T-helper 1 cell (primary cell): Measurements from ENCODE around the gene NRG4.
"Not testable (repeated sequence)": the region's sequence is repeated elsewhere in the genome, so short reads cannot be mapped to it uniquely, and the experiment has no call there.

Experiments
- DNase-seq, 5 donors: peaks; one replicate each; pipeline ENCODE4 v3.0.0-alpha.2; 2012 to 2020

NRG4 gene

DNA sequence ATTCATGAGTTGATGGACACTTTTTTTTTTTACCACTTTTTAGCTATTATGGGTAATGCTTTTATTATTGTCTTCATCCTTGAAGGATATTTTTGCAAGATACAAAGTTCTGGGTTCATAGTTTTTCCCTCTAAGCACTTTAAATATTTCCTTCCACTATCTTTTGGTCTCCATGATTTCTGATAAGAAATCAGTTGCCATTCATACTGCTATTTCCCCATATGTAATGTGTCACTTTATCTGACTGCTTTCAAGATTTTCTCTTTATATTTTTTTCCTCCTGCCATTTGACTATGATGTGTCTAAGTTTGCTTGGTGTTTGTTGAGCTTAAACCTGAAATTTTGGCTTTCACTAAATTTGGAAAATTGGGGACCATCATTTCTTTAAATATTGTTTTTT is 19.3 kb downstream of the NRG4 start:
- no peak for DNase-seq

DNA sequence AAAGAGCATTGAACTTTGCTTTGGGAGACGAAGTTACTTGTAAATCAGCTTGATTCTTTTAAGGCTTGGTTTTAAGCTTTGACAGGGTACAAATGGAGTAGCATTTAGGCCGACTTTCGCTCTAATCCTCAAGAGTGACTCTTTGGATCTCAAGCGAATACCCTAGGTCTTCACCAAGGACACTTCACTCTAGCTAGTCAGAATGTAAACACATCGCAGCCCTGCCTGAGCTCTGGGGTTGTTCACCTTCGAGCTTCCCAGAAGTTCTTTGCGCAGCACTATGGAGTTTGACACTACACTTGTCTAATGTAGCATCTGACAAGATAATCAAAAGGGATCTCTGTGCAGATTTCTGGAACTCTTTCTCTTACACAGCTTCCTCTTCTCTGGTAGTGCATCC is 22.3 kb downstream of the NRG4 start:
- DNase-seq = no peak

DNA sequence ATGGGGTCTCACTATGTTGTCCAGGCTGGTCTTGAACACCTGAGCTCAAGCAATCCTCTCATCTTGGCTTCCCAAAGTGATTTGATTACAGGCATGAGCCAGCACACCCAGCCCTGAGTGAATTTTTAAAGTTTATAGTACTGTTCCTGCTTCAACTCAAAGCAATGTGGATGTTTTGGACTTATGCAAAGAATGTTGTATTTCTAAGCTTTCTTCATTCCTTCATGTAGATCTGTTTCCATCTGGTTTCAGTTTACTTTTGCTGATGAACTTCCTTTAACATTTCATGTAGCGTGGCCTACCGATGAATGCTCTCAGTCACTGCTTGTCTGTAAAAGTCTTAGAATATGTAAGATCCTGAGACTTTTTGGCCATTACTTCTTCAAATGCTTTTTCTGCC is 23.2 kb downstream of the NRG4 start:
- DNase-seq = no peak

DNA sequence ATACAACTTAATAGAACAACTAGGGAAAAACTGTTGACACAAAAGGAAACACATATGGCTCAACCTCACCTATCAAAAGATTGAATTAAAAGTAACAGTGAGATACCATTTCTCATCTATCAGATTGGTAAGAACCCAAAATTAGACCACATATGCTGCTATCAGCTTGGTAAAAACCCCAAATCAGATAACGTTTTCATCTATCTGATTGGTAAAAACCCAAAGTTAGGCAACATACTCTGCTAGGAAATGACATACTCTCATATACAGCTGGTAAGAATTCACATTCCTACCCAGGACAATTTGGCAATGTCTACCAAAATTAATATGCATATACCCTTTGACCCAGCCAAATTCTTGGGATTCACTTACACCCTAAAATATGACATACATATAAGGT is 26.3 kb downstream of the NRG4 start:
- no peak for DNase-seq

DNA sequence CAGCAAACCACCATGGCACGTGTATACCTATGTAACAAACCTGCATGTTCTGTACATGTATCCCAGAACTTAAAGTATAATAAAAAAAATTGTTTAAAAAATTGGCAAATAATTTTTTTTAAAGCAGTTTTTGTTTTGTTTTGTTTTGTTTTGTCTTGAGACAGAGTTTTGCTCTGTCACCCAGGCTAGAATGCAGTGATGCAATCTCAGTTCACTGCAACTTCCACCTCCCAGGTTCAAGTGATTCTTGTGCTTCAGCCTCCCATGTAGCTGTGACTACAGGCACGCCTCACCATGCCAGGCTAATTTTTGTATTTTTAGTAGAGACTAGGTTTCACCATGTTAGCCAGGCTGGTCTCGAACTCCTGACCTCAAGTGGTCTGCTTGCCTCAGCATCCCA is 27.5 kb downstream of the NRG4 start:
- DNase-seq = not testable (repeated sequence)

DNA sequence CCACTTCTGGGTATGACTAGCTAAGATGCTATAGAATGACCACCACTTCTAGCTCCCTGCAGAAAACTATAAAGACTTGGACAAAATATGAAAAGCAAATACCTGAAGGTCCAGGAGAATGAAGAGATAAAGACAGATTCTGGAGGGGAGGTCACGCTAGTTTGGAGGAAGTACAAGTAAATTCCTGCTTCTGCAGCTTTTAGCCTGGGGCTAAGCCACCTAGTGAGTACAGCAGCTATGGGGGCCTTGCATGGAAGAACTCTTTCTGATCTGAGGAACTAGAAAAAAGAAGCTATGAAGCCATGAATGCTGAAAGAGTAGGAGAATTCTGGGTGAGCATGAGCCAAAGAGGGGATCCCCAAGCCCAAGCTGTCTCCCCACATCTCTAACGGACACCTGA is 29.8 kb downstream of the NRG4 start:
- DNase-seq = no peak

DNA sequence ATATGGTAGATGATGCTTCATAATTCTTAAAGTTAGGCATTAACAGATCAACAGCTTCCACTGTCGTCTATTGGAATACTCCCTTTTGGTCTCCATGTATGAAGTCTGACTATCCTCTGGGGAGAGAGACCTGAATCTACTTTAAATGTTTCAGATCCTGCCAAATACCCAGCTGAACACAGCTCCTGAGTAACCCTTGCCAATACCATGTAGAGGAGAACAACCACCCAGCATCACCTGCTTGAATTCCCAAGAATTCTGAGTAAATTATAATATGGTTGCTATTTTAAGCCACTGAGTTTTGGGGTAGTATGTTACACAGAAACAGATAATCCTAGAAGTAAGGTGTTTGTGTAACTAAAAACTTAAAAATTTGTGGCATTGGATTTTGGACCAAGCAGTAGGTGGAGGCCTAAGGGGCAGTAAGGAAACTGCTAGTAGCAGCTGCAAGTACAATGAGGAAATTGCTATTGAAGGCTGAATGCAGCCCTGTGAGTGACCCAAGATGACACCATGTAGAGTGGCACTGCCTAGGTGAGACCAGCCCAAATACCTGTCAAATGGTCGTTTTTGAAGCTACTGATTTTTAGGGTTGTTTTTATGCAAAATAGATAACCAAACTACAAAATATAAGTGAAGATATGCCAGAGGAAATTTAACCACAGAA is 30.9 kb downstream of the NRG4 start:
- no peak for DNase-seq

DNA sequence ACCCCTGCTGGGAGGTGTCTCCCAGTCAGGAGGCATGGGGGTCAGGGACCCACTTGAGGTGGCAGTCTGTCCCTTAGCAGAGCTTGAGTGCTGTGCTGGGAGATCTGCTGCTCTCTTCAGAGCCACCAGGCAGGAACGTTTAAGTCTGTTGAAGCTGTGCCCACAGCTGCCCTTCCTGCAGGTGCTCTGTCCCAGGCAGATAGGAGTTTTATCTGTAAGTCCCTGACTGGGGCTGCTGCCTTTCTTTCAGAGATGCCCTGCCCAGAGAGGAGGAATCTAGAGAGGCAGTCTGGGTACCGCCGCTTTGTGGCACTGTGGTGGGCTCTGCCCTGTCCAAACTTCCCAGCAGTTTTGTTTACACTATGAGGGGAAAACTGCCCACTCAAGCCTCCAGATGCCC is 35.5 kb downstream of the NRG4 start:
- DNase-seq = not testable (repeated sequence)

DNA sequence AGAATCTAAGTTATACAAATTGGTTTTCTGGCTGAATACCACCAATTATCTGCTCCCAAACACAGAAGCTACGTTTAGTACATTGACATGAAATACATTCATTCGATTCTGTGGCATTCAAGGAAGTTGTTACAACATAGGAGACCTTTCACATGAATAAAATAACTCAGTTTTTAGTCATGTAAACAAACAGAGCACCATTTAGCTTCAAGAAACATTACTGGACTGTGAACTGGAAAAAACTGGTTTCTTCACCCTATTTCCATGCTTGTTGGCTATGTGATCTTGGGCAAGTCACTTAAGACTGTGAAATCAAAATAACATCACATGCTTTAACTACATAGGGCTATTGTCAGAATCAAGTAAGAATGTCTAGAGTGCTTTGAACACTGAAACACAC is 46.2 kb downstream of the NRG4 start:
- no peak for DNase-seq

DNA sequence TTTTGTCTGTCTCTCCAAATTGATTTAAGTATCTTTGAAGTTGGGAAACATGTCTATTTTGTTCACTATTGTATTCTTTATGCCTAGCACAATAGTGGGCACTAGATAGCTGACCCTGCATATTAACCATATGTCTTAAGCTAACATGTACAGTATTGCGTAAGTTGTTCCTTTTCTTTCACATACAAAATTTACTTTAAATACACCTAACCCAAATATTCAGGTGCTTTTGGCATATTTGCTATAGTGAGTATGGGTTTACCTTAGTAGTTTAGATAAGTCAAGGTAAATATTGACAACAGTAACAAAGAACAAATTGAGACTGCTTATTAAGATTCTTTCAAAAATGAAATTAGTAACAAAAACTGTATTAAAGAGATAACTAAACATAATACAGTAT is 50.9 kb downstream of the NRG4 start:
- no peak for DNase-seq

DNA sequence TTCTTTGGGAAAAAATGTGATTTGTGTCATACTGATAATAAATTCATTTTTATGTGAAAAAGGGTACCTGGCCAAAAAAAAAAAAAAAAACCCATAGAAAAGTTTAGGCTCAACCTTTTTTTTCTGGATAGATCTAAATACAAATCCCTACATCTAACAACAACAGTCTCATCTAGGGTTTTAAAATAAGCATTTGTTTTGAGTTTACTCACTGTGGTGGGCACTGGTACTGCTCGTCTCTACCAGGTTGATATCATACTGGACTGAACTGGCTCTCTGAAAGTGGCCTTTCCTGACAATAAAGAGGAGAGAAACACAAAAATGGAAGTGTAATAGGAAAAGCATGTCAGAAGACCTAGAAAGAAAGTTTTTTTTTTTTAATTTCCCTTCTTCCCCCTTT is 56.5 kb downstream of the NRG4 start:
- no peak for DNase-seq

DNA sequence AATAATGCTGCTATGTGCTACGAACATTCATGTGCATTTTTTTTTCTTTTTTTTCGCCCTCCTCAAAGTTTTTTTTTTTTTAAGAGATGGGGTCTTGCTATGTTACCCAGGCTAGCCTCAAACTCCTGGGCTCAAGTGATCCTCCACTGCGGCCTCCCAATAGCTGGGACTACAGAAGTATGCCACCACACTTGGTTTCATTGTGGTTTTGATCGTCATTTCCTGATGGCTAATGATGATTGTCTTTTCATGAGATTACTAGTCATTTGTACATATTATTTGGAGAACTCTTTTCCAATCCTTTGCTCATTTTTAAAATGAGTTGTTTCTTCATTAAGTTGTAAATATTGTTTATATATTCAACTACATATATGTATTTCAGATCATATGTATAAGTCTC is 59.7 kb downstream of the NRG4 start:
- peak in 1 of 5 donors; percentile 8 for DNase-seq

DNA sequence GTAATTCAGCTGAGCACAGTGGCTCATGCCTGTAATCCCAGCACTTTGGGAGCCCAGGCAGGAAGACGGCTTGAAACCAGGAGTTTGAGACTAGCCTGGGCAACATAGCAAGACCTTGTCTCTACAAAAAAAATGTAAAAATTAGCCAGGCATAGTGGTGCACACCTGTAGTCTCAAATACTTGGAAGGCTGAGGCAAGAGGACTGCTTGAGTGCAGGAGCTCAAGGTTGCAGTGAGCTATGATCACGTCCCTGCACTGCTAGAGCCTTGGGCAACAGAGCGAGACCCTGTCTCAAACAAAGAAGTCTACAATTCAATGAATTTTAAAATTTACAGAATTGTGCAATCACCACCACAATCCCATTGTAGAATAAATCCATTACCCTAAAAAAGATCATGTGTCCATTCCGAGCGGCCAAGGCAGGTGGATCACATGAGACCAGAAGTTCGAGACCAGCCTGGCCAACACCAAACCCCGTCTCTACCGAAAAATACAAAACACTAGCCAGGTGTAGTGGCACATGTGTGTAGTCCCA is 63.4 kb downstream of the NRG4 start:
- DNase-seq = no peak

DNA sequence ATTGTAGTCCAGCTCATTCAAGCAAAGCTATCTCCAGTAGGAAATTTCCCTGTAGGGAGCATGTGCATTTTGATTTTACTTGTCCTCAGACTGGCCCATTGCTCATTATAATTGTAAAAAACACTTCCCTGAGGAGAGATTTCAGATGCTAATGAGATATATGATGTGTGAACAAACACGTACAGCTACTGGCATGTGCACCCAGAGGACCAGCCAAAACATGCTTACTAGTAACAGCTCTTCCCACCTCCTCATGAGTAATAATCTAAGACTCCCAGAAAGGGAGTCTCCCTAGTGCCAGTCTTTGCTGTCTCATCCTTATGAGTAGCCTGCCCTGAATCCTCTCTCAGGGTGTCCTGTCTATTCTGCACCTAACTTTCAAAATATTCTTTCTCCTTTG is 65.1 kb downstream of the NRG4 start:
- DNase-seq = no peak

DNA sequence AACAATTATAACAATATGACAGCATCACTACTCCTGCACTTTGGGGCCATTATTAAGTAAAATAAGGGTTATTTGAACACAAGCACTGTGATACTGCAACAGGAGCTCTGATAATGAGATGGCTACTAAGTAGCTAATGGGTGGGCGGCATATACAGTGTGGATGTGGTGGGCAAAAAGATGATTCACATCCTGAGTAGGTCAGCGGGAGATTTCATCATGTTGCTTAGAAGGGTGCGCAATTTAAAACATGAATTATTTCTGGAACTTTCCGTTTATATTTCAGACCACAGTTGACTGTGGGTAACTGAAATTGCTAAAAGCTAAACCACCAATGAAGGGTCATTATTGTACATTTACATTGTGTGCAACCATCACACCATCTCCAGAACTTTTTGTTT is 66.3 kb downstream of the NRG4 start:
- no peak for DNase-seq

DNA sequence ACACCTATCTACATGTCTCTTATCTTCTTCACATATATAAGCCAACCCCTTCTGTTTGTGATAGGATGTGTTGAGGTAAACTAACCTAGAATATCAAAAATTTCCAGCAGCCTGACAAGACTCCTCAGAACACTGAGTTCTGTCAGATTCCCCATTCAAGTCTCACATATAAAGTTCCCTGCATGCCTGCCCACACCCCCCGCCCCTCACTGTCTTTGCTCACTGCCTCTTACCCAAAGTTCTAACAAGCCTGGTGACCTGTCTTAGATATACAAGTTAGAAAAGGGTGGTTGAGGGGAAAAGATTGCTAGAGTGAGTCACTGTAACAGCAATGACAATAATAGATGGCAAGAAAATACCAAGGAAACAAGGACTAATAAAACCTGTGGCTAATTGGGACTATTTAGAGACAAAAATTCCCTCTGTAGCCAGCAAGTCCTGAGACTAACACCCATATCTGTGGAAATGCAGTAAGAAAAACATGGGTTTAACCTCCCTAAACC is 68.5 kb downstream of the NRG4 start:
- DNase-seq = no peak

DNA sequence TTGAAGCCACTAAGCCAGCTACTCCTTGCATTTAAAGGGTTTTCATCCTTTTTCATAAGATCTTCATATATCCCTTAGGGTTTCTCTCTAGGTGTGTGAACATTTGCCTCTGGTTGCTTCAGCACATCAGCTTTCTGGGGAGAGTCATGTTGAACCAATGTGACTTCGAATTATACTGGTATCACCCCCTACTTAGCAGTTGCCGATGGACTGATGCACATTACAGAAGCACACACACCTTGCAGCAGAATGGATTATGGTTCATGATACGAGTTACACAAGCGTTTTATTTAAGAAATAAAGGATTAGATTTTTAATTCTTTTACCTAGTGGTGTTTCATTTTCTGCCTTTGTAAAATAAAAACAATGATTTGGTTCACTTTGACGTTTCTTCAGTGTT is 69.0 kb downstream of the NRG4 start:
- no peak for DNase-seq

DNA sequence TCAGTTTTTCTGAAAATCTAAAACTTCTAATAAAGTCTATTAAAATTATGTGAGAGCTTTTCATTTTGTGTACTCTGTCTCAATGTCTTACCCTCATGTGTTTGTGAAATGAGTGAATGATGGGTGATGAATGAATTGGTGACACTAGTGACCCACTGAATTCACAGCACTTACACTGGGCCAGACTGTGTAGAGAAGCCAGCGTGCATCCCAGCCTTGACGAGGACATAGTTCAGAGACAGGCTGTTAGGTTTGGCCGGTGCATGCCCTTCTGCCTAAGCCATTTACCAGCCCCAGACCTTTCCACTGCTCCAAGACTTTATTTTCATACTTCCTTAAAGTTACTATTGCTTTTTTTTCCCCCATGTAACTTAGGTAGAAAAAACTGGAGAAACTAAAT is 69.8 kb downstream of the NRG4 start:
- DNase-seq = no peak

DNA sequence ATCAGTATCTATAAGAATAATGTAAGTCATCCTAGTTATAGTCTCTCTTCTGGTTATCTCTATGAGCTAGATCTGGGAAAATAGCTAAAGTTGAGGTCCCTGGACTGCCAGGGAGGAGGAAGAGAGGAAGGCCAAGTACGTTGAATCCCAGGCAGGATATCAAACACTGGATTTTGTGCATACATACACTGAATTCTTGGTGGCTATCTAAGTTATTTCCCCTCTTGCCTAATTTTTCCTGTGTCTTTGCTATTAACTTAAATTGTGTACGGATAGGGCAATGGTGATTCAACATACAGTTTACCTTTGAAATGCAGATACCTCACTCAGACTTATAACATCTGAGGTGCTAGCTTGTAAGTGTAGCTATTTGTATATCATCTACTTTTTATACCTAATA is 81.4 kb downstream of the NRG4 start:
- DNase-seq = no peak

DNA sequence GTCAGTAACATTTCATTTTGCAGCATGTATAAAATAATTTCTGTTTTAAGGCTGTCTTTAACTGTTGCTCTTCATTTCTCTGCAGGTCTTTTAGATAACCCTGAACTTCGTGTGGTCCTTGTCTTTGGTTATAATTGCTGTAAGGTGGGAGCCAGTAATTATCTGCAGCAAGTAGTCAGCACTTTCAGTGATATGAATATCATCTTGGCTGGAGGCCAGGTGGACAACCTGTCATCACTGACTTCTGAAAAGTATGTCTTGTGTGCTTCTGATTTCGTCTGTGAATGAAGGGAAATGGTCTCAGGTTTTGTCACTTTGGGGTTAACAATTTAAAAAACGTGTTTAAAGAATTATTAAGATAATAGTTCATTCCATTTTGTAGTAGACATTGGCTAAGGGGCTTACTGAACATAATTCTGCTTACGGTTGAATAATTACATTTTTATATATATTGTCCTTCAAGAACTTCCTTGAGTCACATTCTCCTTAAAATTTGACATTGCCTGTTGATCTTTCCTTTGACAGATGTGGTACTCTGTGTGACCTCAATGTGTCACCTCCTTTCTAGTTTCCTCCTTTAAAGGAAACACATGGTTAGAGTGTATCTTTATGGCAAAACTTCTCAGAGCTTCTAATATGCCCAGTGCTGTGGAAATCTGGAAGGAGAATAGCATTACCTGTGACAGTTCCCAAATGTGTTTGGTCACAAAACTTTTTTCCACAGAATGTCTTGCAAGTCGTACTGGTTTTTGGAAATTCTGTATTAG is 82.2 kb downstream of the NRG4 start:
- no peak for DNase-seq

DNA sequence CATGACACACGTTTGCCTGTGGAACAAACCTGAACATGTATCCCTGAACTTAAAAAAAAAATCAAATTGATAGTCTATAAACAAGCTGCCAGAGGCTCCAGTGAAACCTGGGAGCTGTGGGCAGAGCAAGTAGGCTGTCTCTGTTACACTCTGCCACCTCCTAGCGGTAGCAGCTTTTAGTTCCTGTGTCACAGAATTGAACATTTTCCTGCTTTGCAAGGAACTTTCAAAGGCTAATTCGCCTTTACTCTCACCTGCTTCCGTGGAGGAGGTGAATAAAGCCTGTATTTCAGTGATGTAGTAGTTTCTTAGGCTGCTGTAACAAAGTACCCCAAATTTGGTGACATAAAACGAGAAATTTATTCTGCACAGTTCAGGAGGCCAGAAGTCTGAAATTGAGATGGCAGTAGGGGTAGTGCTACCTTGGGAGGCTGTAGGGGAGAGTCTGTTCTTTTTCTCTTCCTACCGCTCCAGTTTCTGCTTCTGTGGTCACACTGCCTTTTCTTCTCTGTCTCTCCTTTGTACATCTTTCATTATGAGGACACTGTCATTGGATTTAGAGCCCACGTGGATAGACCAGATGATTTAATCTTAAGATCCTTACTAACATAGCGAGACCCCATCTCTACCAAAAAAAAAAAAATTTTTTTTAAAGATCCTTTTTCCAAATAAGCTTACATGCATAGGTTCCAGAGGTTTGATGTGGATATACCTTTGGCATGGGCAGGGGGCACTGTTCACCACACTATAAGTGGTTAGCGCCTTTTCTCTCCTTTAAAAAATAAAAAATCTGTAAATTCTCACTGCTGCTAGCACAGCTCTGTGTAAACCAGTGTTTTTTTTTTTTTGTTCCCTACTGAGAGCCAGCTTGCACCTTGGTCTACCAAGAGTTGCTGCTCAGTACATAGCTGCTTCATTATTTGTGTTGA is 83.3 kb downstream of the NRG4 start:
- DNase-seq = no peak

DNA sequence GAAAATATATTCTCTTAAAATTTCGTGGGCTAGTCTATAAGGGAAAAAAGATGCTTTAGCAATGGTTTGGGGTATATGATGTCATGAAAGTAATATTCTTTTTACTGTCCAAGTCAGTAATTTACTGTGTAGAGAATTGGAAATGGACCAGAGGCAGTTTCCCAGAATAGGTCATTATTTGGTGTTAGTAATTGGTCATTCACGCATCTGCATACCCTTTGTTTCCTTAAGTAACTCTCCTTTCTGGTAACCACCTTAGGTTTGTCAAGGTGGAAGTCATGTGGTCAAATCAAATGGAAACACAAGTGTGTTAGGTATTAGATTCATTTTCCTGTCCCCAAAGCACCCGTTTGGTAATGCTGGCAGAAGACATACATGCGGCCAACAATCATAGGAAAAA is 84.6 kb downstream of the NRG4 start:
- no peak for DNase-seq

DNA sequence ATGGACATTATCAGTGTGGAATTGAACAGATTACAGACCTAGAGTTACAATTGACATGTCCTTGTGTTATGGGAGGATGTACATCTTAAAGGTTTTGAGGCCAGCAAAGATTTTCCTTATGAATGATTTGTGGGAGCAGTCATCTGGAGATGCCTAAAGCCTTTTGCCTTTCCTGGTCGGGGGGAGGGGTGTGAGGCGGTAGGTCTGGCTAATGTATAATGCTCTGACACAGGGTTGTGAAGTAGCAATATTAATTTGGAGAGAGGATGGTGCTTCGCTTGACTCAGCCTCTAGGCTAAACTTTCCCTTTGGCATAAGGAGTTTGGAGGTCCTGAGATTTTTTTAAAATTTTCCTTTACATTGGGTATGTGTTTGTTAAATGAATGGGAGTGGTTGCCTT is 85.3 kb downstream of the NRG4 start:
- DNase-seq = no peak
